Measurements from ENCODE around the gene LRRK1.

GRCh38 chr15:101068961-101069653, 149.9 kb downstream of the LRRK1 start:
- TF ChIP-seq POLR2A (IDR thresholded peaks at IDR 0.05) (no peak), EP300 (IDR thresholded peaks at IDR 0.05) (no peak), CTCF (IDR thresholded peaks at IDR 0.05) (no peak)

Data from stomach (tissue), 4 donors.